Measurements from ENCODE around the gene RGCC. TPM values are rescaled to one million over a fixed set of nuclear protein-coding genes. Genes with fewer than 3 reads are reported as not detected.

The RGCC gene
- total and polyA plus RNA-seq, 9 of the 15 experiments (the other 6 are each of a cell fraction or from before 2014, with no cell fraction given) = 0.51 to 10.4 (median 5.8) TPM

DNA sequence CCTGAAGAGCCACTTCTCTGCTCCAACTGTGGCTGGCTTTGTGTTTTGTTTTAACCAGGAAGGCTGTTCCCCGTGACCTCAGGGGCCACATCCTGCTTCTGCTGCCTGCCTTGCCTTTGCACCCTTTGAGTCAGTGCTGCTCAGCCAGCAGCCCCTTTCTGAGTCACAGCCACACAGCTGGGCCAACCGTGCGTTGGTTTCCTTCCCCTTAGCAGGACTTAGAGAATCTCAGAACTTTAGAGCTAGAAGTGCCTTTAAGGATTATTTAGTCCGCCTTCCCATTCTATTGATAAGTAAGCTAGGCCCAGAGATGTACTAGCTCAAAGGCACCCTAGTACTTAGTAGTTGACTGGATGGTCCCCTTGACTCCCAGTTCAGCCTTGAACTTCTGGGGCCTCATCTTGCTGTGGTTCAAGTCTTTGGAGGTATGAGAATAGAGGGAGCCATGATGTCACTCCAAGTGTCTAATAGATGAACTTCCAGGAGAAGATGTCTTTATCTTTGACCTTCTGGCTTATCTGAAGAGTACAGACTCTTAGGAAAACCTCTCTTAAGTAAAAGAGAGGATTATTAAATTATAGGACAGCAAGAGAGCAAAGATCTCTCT is 8.0 kb downstream of the RGCC start (continued):
- TF ChIP-seq, protein P1, sequence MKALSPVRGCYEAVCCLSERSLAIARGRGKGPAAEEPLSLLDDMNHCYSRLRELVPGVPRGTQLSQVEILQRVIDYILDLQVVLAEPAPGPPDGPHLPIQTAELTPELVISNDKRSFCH (CRISPR knock-in tag; IDR thresholded peaks at IDR 0.05) = no peak
- TF ChIP-seq, protein P1 (tag; IDR thresholded peaks at IDR 0.05) = 0 out of 2 replicates have a peak, but pooled peaks have one; percentile 55
- TF ChIP-seq, protein P2, sequence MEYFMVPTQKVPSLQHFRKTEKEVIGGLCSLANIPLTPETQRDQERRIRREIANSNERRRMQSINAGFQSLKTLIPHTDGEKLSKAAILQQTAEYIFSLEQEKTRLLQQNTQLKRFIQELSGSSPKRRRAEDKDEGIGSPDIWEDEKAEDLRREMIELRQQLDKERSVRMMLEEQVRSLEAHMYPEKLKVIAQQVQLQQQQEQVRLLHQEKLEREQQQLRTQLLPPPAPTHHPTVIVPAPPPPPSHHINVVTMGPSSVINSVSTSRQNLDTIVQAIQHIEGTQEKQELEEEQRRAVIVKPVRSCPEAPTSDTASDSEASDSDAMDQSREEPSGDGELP (CRISPR knock-in tag; IDR thresholded peaks at IDR 0.05; ENCODE audit: borderline replicate concordance) = peak; percentile 50; the same call in 1 of the 2 replicates
- TF ChIP-seq, protein P3, sequence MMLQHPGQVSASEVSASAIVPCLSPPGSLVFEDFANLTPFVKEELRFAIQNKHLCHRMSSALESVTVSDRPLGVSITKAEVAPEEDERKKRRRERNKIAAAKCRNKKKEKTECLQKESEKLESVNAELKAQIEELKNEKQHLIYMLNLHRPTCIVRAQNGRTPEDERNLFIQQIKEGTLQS (IDR thresholded peaks at IDR 0.05) = peak; percentile 59; the same call in 1 of the 2 replicates
- TF ChIP-seq, protein P3 (CRISPR knock-in tag; conservative IDR thresholded peaks at IDR 0.05) = no peak
- peak; percentile 77 for TF ChIP-seq ATF7 (IDR thresholded peaks at IDR 0.05)
- peak; percentile 79 for TF ChIP-seq ARID1B (IDR thresholded peaks at IDR 0.05)
- 0 out of 2 replicates have a peak, but pooled peaks have one; percentile 20 for TF ChIP-seq CXXC5 (CRISPR knock-in tag; IDR thresholded peaks at IDR 0.05)
- no peak for TF ChIP-seq POLR3G (IDR thresholded peaks at IDR 0.05; ENCODE audit: extremely low read depth, insufficient read length, insufficient replicate concordance)
- TF ChIP-seq, protein P4, sequence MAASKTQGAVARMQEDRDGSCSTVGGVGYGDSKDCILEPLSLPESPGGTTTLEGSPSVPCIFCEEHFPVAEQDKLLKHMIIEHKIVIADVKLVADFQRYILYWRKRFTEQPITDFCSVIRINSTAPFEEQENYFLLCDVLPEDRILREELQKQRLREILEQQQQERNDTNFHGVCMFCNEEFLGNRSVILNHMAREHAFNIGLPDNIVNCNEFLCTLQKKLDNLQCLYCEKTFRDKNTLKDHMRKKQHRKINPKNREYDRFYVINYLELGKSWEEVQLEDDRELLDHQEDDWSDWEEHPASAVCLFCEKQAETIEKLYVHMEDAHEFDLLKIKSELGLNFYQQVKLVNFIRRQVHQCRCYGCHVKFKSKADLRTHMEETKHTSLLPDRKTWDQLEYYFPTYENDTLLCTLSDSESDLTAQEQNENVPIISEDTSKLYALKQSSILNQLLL (CRISPR knock-in tag; IDR thresholded peaks at IDR 0.05; ENCODE audit: borderline replicate concordance) = no peak
- TF ChIP-seq EP300 (IDR thresholded peaks at IDR 0.05; ENCODE audit: low read length) = 0 out of 2 replicates have a peak, but pooled peaks have one; percentile 33
- 0 out of 2 replicates have a peak, but pooled peaks have one; percentile 26 for TF ChIP-seq SMARCE1 (IDR thresholded peaks at IDR 0.05)
- TF ChIP-seq RCOR1 (IDR thresholded peaks at IDR 0.05; ENCODE audit: borderline replicate concordance in 1 of 2, low read depth in 2 of 2, low read length in 2 of 2) = 0 out of 4 replicates have a peak, but pooled peaks of 1 of the 2 experiments have one; percentile 3
- peak; percentile 71 for TF ChIP-seq FOSL1 (tag; conservative IDR thresholded peaks at IDR 0.05)
- TF ChIP-seq JUND (IDR thresholded peaks at IDR 0.05; ENCODE audit: borderline replicate concordance, low read depth, low read length) = peak; percentile 22; the same call in 1 of the 2 replicates
- TF ChIP-seq JUND (tag; IDR thresholded peaks at IDR 0.05; ENCODE audit: borderline replicate concordance, low read depth, low read length) = 0 out of 3 replicates have a peak, but pooled peaks have one; percentile 49
- peak; percentile 20; the same call in 1 of the 2 replicates for TF ChIP-seq SMARCC2 (IDR thresholded peaks at IDR 0.05; ENCODE audit: low read depth)

Data from K562 (cell line).